22Rv1 (cell line): ENCODE results near the gene TAB2.

ENCODE experiments used
- ZFX ChIP-seq: fragments of 450-650 bp; IDR thresholded peaks from 2 replicates; pipeline ENCODE4 v1.6.1; 2017; ENCODE audit warnings: antibody characterized with exemption, borderline replicate concordance
- TF ChIP-seq, protein P1 (sequence below): fragments of 450-650 bp; IDR thresholded peaks from 2 replicates; pipeline ENCODE4 v1.5.1; 2017; ENCODE audit warnings: mild to moderate bottlenecking

DNA sequence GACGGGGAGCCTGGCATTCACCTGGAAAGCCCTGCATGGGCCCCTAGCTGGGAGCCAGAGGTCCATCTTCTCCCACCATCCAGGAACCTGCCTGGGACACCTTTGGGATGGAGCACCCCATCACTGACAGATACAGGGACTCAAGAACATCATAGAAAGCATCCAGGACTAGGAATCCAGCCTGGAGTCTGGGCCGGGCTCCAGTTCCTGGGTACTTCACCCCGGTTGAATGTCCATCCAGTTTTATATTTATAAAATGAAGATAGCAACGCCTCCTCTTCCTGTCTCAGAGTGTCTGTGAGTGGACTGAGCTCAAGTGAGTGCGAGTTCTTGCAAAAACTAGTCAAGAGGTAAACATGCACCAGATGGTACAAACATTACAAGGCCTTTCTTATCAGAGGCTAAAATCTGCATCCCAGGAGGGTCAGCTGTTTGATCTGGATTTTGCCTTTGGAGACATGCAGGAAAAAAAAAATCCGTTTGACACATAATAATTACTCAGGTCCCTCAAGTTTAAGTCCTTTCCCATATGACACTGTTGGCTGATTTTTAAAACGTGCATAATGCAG is 139.9 kb downstream of the TAB2 start:
- TF ChIP-seq, protein P1, sequence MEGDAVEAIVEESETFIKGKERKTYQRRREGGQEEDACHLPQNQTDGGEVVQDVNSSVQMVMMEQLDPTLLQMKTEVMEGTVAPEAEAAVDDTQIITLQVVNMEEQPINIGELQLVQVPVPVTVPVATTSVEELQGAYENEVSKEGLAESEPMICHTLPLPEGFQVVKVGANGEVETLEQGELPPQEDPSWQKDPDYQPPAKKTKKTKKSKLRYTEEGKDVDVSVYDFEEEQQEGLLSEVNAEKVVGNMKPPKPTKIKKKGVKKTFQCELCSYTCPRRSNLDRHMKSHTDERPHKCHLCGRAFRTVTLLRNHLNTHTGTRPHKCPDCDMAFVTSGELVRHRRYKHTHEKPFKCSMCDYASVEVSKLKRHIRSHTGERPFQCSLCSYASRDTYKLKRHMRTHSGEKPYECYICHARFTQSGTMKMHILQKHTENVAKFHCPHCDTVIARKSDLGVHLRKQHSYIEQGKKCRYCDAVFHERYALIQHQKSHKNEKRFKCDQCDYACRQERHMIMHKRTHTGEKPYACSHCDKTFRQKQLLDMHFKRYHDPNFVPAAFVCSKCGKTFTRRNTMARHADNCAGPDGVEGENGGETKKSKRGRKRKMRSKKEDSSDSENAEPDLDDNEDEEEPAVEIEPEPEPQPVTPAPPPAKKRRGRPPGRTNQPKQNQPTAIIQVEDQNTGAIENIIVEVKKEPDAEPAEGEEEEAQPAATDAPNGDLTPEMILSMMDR: no peak
- no peak for TF ChIP-seq ZFX
